H1 (cell line): ENCODE data around the gene ZNF805. TPM values are rescaled to one million over a fixed set of nuclear protein-coding genes. Genes with fewer than 3 reads are reported as not detected.
"Not testable (repeated sequence)": the region's sequence is repeated elsewhere in the genome, so short reads cannot be mapped to it uniquely, and the experiment has no call there.

ENCODE experiments used
- CTCF ChIA-PET: fragments of 300-600 bp; sonication (Branson Sonifier 250); formaldehyde crosslinking; loops from one replicate; lab custom pipeline; 2021; ENCODE audit not compliant: partially characterized antibody; lab: Charles Lee
- POLR2A ChIA-PET: fragments of 300-600 bp; sonication (Branson Sonifier 250); formaldehyde crosslinking; loops from one replicate; lab custom pipeline; 2021; ENCODE audit warnings: inconsistent platforms; ENCODE audit not compliant: partially characterized antibody; lab: Charles Lee
- DNase-seq, 2 experiments: peaks; one replicate each; pipeline versions ENCODE4 v3.0.0 to v3.0.0-alpha.2; 2010 to 2022; ENCODE audit warnings: low spot score in 2 of 2, low read depth in 1 of 2, mixed read lengths in 1 of 2
- FAIRE-seq: peaks from 2 replicates; lab custom pipeline; 2011; peaks lifted over from hg19 to GRCh38; lab: Jason Lieb, UNC
- H2AFZ ChIP-seq: 2 replicates; pipeline ENCODE4 v1.8.1; 2012; ENCODE audit warnings: low read length, inconsistent platforms
- H2AK5ac ChIP-seq: 2 replicates; pipeline ENCODE4 v1.6.1; 2013; ENCODE audit warnings: low read depth, low read length
- H2BK120ac ChIP-seq: replicated peaks from 2 replicates; pipeline ENCODE3; 2013; ENCODE audit warnings: low read depth, low read length, inconsistent platforms
- H2BK12ac ChIP-seq: 2 replicates; pipeline ENCODE4 v1.6.1; 2013; ENCODE audit warnings: low read depth, low read length
- H2BK15ac ChIP-seq: 2 replicates; pipeline ENCODE4 v1.6.1; 2013; ENCODE audit warnings: low read length
- H2BK20ac ChIP-seq: 2 replicates; pipeline ENCODE4 v1.6.1; 2013; ENCODE audit warnings: low read length
- H2BK5ac ChIP-seq: 2 replicates; pipeline ENCODE4 v1.6.1; 2013; ENCODE audit warnings: low read depth, low read length
- H3K14ac ChIP-seq: 2 replicates; pipeline ENCODE4 v1.6.1; 2013; ENCODE audit warnings: inconsistent platforms; ENCODE audit not compliant: insufficient read length
- H3K18ac ChIP-seq: 2 replicates; pipeline ENCODE4 v1.6.1; 2013; ENCODE audit warnings: low read length; ENCODE audit errors: extremely low read depth
- H3K23ac ChIP-seq: 2 replicates; pipeline ENCODE4 v1.6.1; 2013; ENCODE audit warnings: inconsistent platforms; ENCODE audit not compliant: insufficient read length
- H3K23me2 ChIP-seq: 2 replicates; pipeline ENCODE4 v1.6.1; 2013; ENCODE audit warnings: low read depth, low read length
- H3K27ac ChIP-seq: 2 replicates; pipeline ENCODE4 v1.6.1; 2011; ENCODE audit warnings: low read depth, low read length, inconsistent platforms
- H3K27me3 ChIP-seq, 4 experiments: replicated peaks in 1 of 4; 1 replicate in 1 of 4; 2 replicates in 3 of 4; pipeline versions ENCODE4 v1.6.1 to v1.8.1; 2011 to 2013; ENCODE audit warnings: low read length in 3 of 4, mild to moderate bottlenecking in 3 of 4, inconsistent platforms in 2 of 4, mixed read lengths in 2 of 4, moderate library complexity in 1 of 4; ENCODE audit not compliant: control insufficient read depth in 3 of 4, insufficient read depth in 3 of 4; ENCODE audit errors: extremely low read depth in 1 of 4
- H3K36me3 ChIP-seq, 4 experiments: 2 replicates each; pipeline versions ENCODE4 v1.6.1 to v1.8.1; 2011 to 2013; ENCODE audit warnings: mild to moderate bottlenecking in 4 of 4, low read length in 3 of 4, moderate library complexity in 2 of 4, control low read depth in 1 of 4, inconsistent platforms in 1 of 4; ENCODE audit not compliant: insufficient read depth in 4 of 4, control insufficient read depth in 2 of 4
- H3K4ac ChIP-seq: replicated peaks from 2 replicates; pipeline ENCODE3; 2013; ENCODE audit warnings: low read length, low read depth, mixed read lengths, inconsistent platforms; ENCODE audit not compliant: insufficient read length
- H3K4me1 ChIP-seq, 4 experiments: replicated peaks in 1 of 4; 1 replicate in 1 of 4; 2 replicates in 3 of 4; pipeline versions ENCODE4 v1.6.1 to v1.8.1; 2011 to 2013; ENCODE audit warnings: low read length in 3 of 4, inconsistent platforms in 2 of 4, mixed read lengths in 1 of 4; ENCODE audit not compliant: insufficient read depth in 4 of 4, control insufficient read depth in 3 of 4
- H3K4me2 ChIP-seq, 2 experiments: 2 replicates each; pipeline versions ENCODE4 v1.6.1 to v1.8.1; 2011 to 2013; ENCODE audit warnings: low read depth in 2 of 2, low read length in 2 of 2, control low read depth in 1 of 2, inconsistent platforms in 1 of 2, mild to moderate bottlenecking in 1 of 2; ENCODE audit not compliant: insufficient read depth in 1 of 2
- H3K4me3 ChIP-seq, 4 experiments: fragments of 200-600, 300-600 bp in 1 of 4; sonication (generic), shearing (Covaris generic), sonication (Bioruptor Twin) in 1 of 4; 2 replicates each; pipeline versions ENCODE4 v1.5.1 to v1.8.1; 2011 to 2016; ENCODE audit warnings: low read length in 4 of 4, low read depth in 3 of 4, control low read depth in 2 of 4, inconsistent platforms in 2 of 4, mild to moderate bottlenecking in 2 of 4, mixed read lengths in 1 of 4, moderate library complexity in 1 of 4; ENCODE audit not compliant: insufficient read depth in 2 of 4; ENCODE audit errors: extremely low read depth in 1 of 4
- H3K56ac ChIP-seq: replicated peaks from 2 replicates; pipeline ENCODE3; 2013; ENCODE audit warnings: low read depth, mild to moderate bottlenecking, mixed read lengths, low read length, inconsistent platforms; ENCODE audit not compliant: insufficient read length
- H3K79me1 ChIP-seq: 2 replicates; pipeline ENCODE4 v1.6.1; 2013; ENCODE audit warnings: low read depth, low read length, control low read depth
- H3K79me2 ChIP-seq, 2 experiments: 2 replicates each; pipeline versions ENCODE4 v1.6.1 to v1.8.1; 2012 to 2013; ENCODE audit warnings: low read length in 2 of 2, mild to moderate bottlenecking in 2 of 2, inconsistent platforms in 1 of 2; ENCODE audit not compliant: insufficient read depth in 2 of 2, control insufficient read depth in 1 of 2
- H3K9ac ChIP-seq, 4 experiments: replicated peaks in 1 of 4; 1 replicate in 1 of 4; 2 replicates in 3 of 4; pipeline versions ENCODE4 v1.6.1 to v1.8.1; 2011 to 2013; ENCODE audit warnings: low read depth in 3 of 4, low read length in 3 of 4, control low read depth in 2 of 4, mild to moderate bottlenecking in 2 of 4, moderate library complexity in 2 of 4, inconsistent platforms in 1 of 4; ENCODE audit errors: extremely low read depth in 1 of 4
- H3K9me3 ChIP-seq, 2 experiments: 2 replicates each; pipeline versions ENCODE4 v1.6.1 to v1.8.1; 2012 to 2013; ENCODE audit warnings: mild to moderate bottlenecking in 2 of 2, moderate library complexity in 2 of 2, control low read depth in 1 of 2, inconsistent platforms in 1 of 2, low read depth in 1 of 2, low read length in 1 of 2, mixed read lengths in 1 of 2; ENCODE audit not compliant: insufficient read depth in 2 of 2
- H4K20me1 ChIP-seq, 2 experiments: replicated peaks in 1 of 2; 2 replicates each; pipeline versions ENCODE3 to v1.8.1; 2011 to 2013; ENCODE audit warnings: inconsistent platforms in 2 of 2, low read length in 2 of 2, mild to moderate bottlenecking in 1 of 2; ENCODE audit not compliant: insufficient read depth in 2 of 2, control insufficient read depth in 1 of 2
- H4K5ac ChIP-seq: 2 replicates; pipeline ENCODE4 v1.6.1; 2013; ENCODE audit warnings: low read length, low read depth, mixed read lengths, inconsistent platforms; ENCODE audit not compliant: insufficient read length
- H4K8ac ChIP-seq: 2 replicates; pipeline ENCODE4 v1.8.0; 2013; ENCODE audit warnings: mild to moderate bottlenecking, moderate library complexity, low read length, inconsistent platforms; ENCODE audit not compliant: insufficient read depth; ENCODE audit errors: extremely low read depth
- H4K91ac ChIP-seq: replicated peaks from 2 replicates; pipeline ENCODE3; 2013; ENCODE audit warnings: low read length, mixed read lengths, inconsistent platforms; ENCODE audit not compliant: insufficient read length
- WGBS, 2 experiments: shearing (Covaris generic) in 1 of 2; methylation state at CpG; one replicate each; pipeline versions ENCODE4 v1.1.6 to v1.1.7; 2013 to 2015; ENCODE audit warnings: low lambda C conversion rate in 2 of 2, mixed read lengths in 2 of 2, inconsistent platforms in 1 of 2, low coverage in 1 of 2, missing lambda C conversion rate in 1 of 2; ENCODE audit not compliant: insufficient replicate concordance in 2 of 2, insufficient coverage in 1 of 2, insufficient read length in 1 of 2; ENCODE audit errors: extremely low coverage in 1 of 2, missing lambda C conversion rate in 1 of 2; 5-methylcytosine and 5-hydroxymethylcytosine counted together
- polyA plus RNA-seq, 7 experiments: library from polyadenylated mRNA; depleted of rRNA in 3 of 7; stranded (reverse) in 5 of 7; unstranded in 2 of 7; fragments of >200 nt in 5 of 7; fragments of 200-250 nt in 2 of 7; gene quantifications; 1 replicate in 5 of 7; 2 replicates in 1 of 7; 4 replicates in 1 of 7; pipeline versions ENCODE4 v1.2.1 to v1.2.3, GENCODE V29; 2011 to 2013; ENCODE audit warnings: missing spikeins in 2 of 7, mixed read lengths in 2 of 7
- total RNA-seq: library from RNA; stranded (reverse); fragmentation: NEBNext Ultra II Directional; extraction: Animal tissue kit (Norgen Biotek cat#: 25700); gene quantifications from 2 replicates; pipeline ENCODE4 v1.2.1, GENCODE V29; 2021

ZNF805 gene
- total and polyA plus RNA-seq, 2 of the 8 experiments (the other 6 are each of a cell fraction or from before 2014, with no cell fraction given), result 2.3 to 14.8 TPM

- H3K4me1 ChIP-seq, H3K79me1 ChIP-seq, H4K91ac ChIP-seq, H4K8ac ChIP-seq, H3K27me3 ChIP-seq, DNase-seq, H4K20me1 ChIP-seq, H2BK15ac ChIP-seq, H3K4me3 ChIP-seq, FAIRE-seq, H2BK20ac ChIP-seq, CTCF ChIA-PET, H3K9ac ChIP-seq, H4K5ac ChIP-seq, H2BK120ac ChIP-seq, H3K9me3 ChIP-seq, H3K79me2 ChIP-seq, H2BK5ac ChIP-seq, H3K27ac ChIP-seq, H3K56ac ChIP-seq, H3K4me2 ChIP-seq, H2BK12ac ChIP-seq, H3K23me2 ChIP-seq, H3K23ac ChIP-seq, H2AFZ ChIP-seq, H3K14ac ChIP-seq, H2AK5ac ChIP-seq, H3K18ac ChIP-seq, H3K4ac ChIP-seq: not testable (repeated sequence)
- peaks cover 4 to 36% (median 28%) of the 10 kb centered on the region in 4 experiments; a peak in 7 of 8 replicates for H3K36me3 ChIP-seq
- 92% methylated on average over 11 of the region's 11 CpGs; no CpG with 5 or more reads in 1 of the 2 experiments for WGBS, 2 experiments
- POLR2A ChIA-PET, result interaction anchor here (1.0 kb wide), 1 partner anchor 10 kb away, joined by 3 read pairs; no protein-coding TSS in a partner anchor
Measured at GRCh38 chr19:57253767-57254166, 13.3 kb downstream of the ZNF805 start.
